ENCODE results near the gene ZNF662.

- TF ChIP-seq PATZ1 (CRISPR knock-in tag; IDR thresholded peaks at IDR 0.05; ENCODE audit: borderline replicate concordance) = no peak
- TF ChIP-seq ZFP30 (CRISPR knock-in tag; IDR thresholded peaks at IDR 0.05) = no peak
- TF ChIP-seq ZNF8 (CRISPR knock-in tag; IDR thresholded peaks at IDR 0.05) = no peak
- TF ChIP-seq BACH2 (CRISPR knock-in tag; IDR thresholded peaks at IDR 0.05; ENCODE audit: borderline replicate concordance) = no peak
- TF ChIP-seq CSDC2 (CRISPR knock-in tag; IDR thresholded peaks at IDR 0.05) = no peak
- TF ChIP-seq RARB (CRISPR knock-in tag; IDR thresholded peaks at IDR 0.05) = no peak
- no peak for TF ChIP-seq GLIS3 (CRISPR knock-in tag; IDR thresholded peaks at IDR 0.05)
- TF ChIP-seq CREB5 (CRISPR knock-in tag; IDR thresholded peaks at IDR 0.05; ENCODE audit: low read depth) = no peak
- no peak for TF ChIP-seq CSRNP3 (CRISPR knock-in tag; IDR thresholded peaks at IDR 0.05)
- no peak for TF ChIP-seq TSHZ2 (CRISPR knock-in tag; IDR thresholded peaks at IDR 0.05)
- no peak for TF ChIP-seq ARNTL (CRISPR knock-in tag; IDR thresholded peaks at IDR 0.05; ENCODE audit: borderline replicate concordance, low read depth)
- TF ChIP-seq TOX (CRISPR knock-in tag; IDR thresholded peaks at IDR 0.05; ENCODE audit: borderline replicate concordance) = no peak
Observed at GRCh38 chr3:42873221-42873982, 32.5 kb upstream of the ZNF662 start.

Data from SK-N-SH treated with all-trans-retinoic acid at 6 μM for 48 hours (cell line).